Measurements from ENCODE around the gene GALE. TPM values are rescaled to one million over a fixed set of nuclear protein-coding genes. Genes with fewer than 3 reads are reported as not detected.

Gene GALE
- total and polyA plus RNA-seq, 2 of the 13 experiments (the other 11 are each of a cell fraction or from before 2014, with no cell fraction given) = 85.2 to 88.4 TPM

GRCh38 chr1:23837908-23838307 lies 37.4 kb upstream of the GALE start (continued):
- TF ChIP-seq RFXANK (CRISPR knock-in tag; IDR thresholded peaks at IDR 0.05) = no peak
- no peak for TF ChIP-seq ZFP36L2 (CRISPR knock-in tag; IDR thresholded peaks at IDR 0.05)
- TF ChIP-seq ZMYM4 (CRISPR knock-in tag; IDR thresholded peaks at IDR 0.05) = no peak
- TF ChIP-seq DNMT3B (CRISPR knock-in tag; conservative IDR thresholded peaks at IDR 0.05) = no peak
- TF ChIP-seq ZBTB44 (CRISPR knock-in tag; IDR thresholded peaks at IDR 0.05) = no peak
- TF ChIP-seq ZHX1 (CRISPR knock-in tag; IDR thresholded peaks at IDR 0.05; ENCODE audit: low read depth) = no peak
- no peak for TF ChIP-seq ZBTB21 (CRISPR knock-in tag; IDR thresholded peaks at IDR 0.05)
- no peak for TF ChIP-seq PHB2 (IDR thresholded peaks at IDR 0.05; ENCODE audit: partially characterized antibody)
- 0 out of 2 replicates have a peak, but pooled peaks have one; percentile 15 for TF ChIP-seq HIC2 (CRISPR knock-in tag; IDR thresholded peaks at IDR 0.05; ENCODE audit: low read depth)
- TF ChIP-seq ZC3H13 (CRISPR knock-in tag; IDR thresholded peaks at IDR 0.05) = no peak
